MCF 10A (cell line): Measurements from ENCODE around the gene TRAPPC14. TPM values are rescaled to one million over a fixed set of nuclear protein-coding genes. Genes with fewer than 3 reads are reported as not detected.

Source experiments
- BruUV-seq: library from RNA; stranded (reverse); fragments of 400-500 nt; replicated peaks from 2 replicates; lab custom pipeline; 2021; lab: Mats Ljungman, UMichigan
- CTCF ChIA-PET: fragments of 300-600 bp; sonication (Branson Sonifier 250); formaldehyde crosslinking; extraction: SDS; loops from one replicate; lab custom pipeline; 2021; ENCODE audit warnings: antibody characterized with exemption, inconsistent platforms; lab: Yijun Ruan, JAX
- POLR2A ChIA-PET: fragments of 300-600, 350-650 bp; sonication (Branson Sonifier 250); formaldehyde crosslinking; extraction: SDS; loops from one replicate; lab custom pipeline; 2020; ENCODE audit warnings: antibody characterized with exemption, inconsistent platforms; lab: Yijun Ruan, JAX
- DNase-seq: peaks from one replicate; pipeline ENCODE4 v3.0.0-alpha.2; 2018; ENCODE audit not compliant: unreplicated experiment
- H3K27ac Mint-ChIP-seq: one replicate; pipeline ENCODE4 v1.8.0; 2022; ENCODE audit warnings: mild to moderate bottlenecking, low read depth, mixed read lengths; ENCODE audit not compliant: unreplicated experiment
- H3K27me3 Mint-ChIP-seq: one replicate; pipeline ENCODE4 v1.8.0; 2022; ENCODE audit warnings: mixed read lengths; ENCODE audit not compliant: insufficient read depth, unreplicated experiment
- H3K36me3 Mint-ChIP-seq: one replicate; pipeline ENCODE4 v1.8.0; 2022; ENCODE audit warnings: mild to moderate bottlenecking, moderate library complexity, mixed read lengths; ENCODE audit not compliant: insufficient read depth, unreplicated experiment
- H3K4me1 Mint-ChIP-seq: one replicate; pipeline ENCODE4 v1.8.0; 2022; ENCODE audit warnings: mixed read lengths; ENCODE audit not compliant: insufficient read depth, unreplicated experiment
- H3K4me3 Mint-ChIP-seq: one replicate; pipeline ENCODE4 v1.8.0; 2022; ENCODE audit warnings: mild to moderate bottlenecking, moderate library complexity, mixed read lengths; ENCODE audit not compliant: unreplicated experiment
- H3K9me3 Mint-ChIP-seq: one replicate; pipeline ENCODE4 v1.8.0; 2022; ENCODE audit warnings: mixed read lengths; ENCODE audit not compliant: unreplicated experiment
- CTCF ChIP-seq: fragments of 200-600 bp; IDR thresholded peaks from one replicate; pipeline ENCODE4 v1.8.0; 2022; ENCODE audit warnings: antibody characterized with exemption, mild to moderate bottlenecking; ENCODE audit not compliant: unreplicated experiment
- intact Hi-C: fragments of 100-400 bp; cut with micrococcal nuclease; formaldehyde crosslinking; loops from 2 replicates; pipeline ENCODE4 v1.14.1; 2022
- total RNA-seq: library from RNA; stranded (reverse); gene quantifications from 2 replicates; pipeline ENCODE4 v1.2.3, GENCODE V29; 2022

Gene TRAPPC14
- total RNA-seq, 1 experiment from 2014 or later = 21.7 TPM

GRCh38 chr7:100174582-100174981 is 16.1 kb upstream of the TRAPPC14 start:
- POLR2A ChIA-PET = no interaction called here
- no peak for TF ChIP-seq CTCF

GRCh38 chr7:100173806-100174495 is 15.4 kb upstream of the TRAPPC14 start:
- ChIA-PET POLR2A (no interaction called here), CTCF (no interaction called here)
- BruUV-seq = no TSS peak
- Mint-ChIP-seq H3K27ac (no peak overlapping the region), H3K4me3 (no peak overlapping the region), H3K27me3 (peaks cover 14% of the 10 kb centered on the region), H3K4me1 (peaks cover 18% of the 10 kb centered on the region), H3K36me3 (no peaks in the 10 kb centered on the region), H3K9me3 (no peaks in the 10 kb centered on the region)
- TF ChIP-seq CTCF = no peak
- DNase-seq = no peak
- intact Hi-C loops = no loop called here

More at GRCh38 chr7:100174582-100174981, 16.1 kb upstream of the TRAPPC14 start:
- H3K4me3 Mint-ChIP-seq = no peak overlapping the region
- H3K27ac Mint-ChIP-seq = no peak overlapping the region
- peaks cover 14% of the 10 kb centered on the region for H3K27me3 Mint-ChIP-seq
- H3K9me3 Mint-ChIP-seq = no peaks in the 10 kb centered on the region
- DNase-seq = no peak
- intact Hi-C loops = no loop called here
- BruUV-seq = no TSS peak
- peaks cover 18% of the 10 kb centered on the region for H3K4me1 Mint-ChIP-seq
- H3K36me3 Mint-ChIP-seq = no peaks in the 10 kb centered on the region
- CTCF ChIA-PET = no interaction called here

GRCh38 chr7:100171840-100172239 is 13.3 kb upstream of the TRAPPC14 start:
- ChIA-PET CTCF (interaction anchor here (0.6 kb wide), 1 partner anchor 167 kb away, joined by 3 read pairs; no protein-coding TSS in a partner anchor), POLR2A (interaction anchor here (0.6 to 0.7 kb wide), 2 partner anchors 8 to 167 kb away, joined by 3 read pairs; no protein-coding TSS in a partner anchor)
- Mint-ChIP-seq H3K4me1 (peaks cover 24% of the 10 kb centered on the region), H3K27me3 (peaks cover 30% of the 10 kb centered on the region), H3K27ac (no peak overlapping the region), H3K9me3 (no peaks in the 10 kb centered on the region), H3K36me3 (no peaks in the 10 kb centered on the region), H3K4me3 (peak overlapping the region; percentile 43)
- no peak for DNase-seq
- no peak for TF ChIP-seq CTCF
- BruUV-seq = no TSS peak
- intact Hi-C loops = no loop called here

- Mint-ChIP-seq H3K36me3 (no peaks in the 10 kb centered on the region), H3K4me1 (peaks cover 19% of the 10 kb centered on the region), H3K4me3 (no peak overlapping the region), H3K27me3 (peaks cover 37% of the 10 kb centered on the region), H3K9me3 (no peaks in the 10 kb centered on the region), H3K27ac (no peak overlapping the region)
- POLR2A ChIA-PET = interaction anchor here (0.6 to 0.7 kb wide), 2 partner anchors 8 to 168 kb away, joined by 3 read pairs; no protein-coding TSS in a partner anchor
- intact Hi-C loops = no loop called here
- BruUV-seq = no TSS peak
- CTCF ChIA-PET = interaction anchor here (0.6 kb wide), 1 partner anchor 168 kb away, joined by 3 read pairs; no protein-coding TSS in a partner anchor
- no peak for TF ChIP-seq CTCF
- DNase-seq = no peak
Measured at GRCh38 chr7:100171087-100171681, 12.7 kb upstream of the TRAPPC14 start.
